ENCODE data around the gene PSMB11.

Gene PSMB11

DNA sequence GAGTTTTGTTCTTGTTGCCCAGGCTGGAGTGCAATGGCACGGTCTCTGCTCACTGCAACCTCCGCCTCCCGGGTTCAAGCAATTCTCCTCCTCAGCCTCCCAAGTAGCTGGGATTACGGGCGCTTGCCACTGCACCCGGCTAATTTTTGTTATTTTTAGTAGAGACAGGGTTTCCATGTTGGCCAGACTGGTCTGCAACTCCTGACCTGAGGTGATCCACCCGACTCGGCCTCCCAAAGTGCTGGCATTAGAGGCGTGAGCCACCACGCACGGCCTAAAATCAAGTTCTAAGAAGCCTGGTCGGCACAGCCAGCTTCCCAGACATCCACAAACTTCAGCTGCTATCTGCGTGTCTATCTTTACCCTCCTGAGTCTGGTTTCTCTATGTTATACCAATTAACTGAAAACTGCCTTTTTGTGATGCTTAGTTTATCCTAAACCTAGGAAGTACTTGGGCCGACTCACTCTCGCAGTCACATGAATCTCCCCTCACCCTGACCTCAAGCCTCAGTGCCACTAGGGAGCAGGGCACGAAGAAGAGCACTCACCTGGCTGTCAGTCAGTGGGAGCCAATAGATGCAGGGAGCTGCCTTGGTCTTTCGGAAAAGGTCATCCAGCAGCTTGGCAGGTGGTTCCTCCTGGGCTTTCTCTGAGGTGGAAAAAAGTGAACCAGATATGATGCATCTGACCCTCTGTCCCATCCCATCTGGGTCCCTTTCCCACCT lies 18.7 kb downstream of the PSMB11 start:
- no peak for DNase-seq

GRCh38 chr14:23062002-23062401 lies 20.0 kb downstream of the PSMB11 start:
- DNase-seq, result no peak

DNA sequence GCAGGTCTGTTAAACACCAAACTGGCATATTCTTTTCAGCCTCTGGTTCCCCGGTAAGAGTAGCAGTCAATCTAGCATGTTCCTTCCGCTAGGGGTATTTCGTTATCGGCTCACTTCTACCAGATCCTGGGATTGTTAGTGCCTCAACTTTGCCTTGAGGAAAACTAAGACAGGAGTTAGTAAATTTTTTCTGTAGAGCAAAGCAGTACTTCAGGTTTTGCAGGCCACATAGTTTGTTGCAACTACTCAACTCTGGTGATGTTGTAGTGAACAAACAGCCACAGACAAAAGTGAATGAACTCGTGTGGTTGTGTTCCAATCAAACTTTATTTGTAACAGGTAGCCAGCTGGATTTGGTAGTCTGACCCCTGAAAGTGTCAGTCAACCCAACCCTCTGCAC lies 21.6 kb downstream of the PSMB11 start:
- no peak for DNase-seq

DNA sequence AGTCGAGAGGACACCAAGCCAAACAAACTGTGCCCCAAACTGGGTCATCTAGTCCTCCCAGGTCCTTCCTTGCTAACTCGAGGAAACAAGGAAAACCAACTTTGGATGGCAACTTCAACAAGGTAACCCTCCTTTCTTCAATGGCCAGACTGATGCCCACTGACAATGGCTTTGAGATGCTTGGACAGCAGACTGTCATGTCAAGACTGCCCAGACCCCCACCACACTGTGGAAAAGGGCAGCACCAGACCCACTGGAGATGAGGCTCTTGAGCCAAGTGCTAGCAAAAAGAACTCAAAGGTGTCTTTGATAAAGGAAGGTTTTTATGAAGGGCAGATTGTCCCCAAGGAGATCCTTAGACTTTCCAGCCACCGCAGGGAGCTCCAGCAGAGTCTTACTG lies 24.4 kb downstream of the PSMB11 start:
- no peak for DNase-seq

DNA sequence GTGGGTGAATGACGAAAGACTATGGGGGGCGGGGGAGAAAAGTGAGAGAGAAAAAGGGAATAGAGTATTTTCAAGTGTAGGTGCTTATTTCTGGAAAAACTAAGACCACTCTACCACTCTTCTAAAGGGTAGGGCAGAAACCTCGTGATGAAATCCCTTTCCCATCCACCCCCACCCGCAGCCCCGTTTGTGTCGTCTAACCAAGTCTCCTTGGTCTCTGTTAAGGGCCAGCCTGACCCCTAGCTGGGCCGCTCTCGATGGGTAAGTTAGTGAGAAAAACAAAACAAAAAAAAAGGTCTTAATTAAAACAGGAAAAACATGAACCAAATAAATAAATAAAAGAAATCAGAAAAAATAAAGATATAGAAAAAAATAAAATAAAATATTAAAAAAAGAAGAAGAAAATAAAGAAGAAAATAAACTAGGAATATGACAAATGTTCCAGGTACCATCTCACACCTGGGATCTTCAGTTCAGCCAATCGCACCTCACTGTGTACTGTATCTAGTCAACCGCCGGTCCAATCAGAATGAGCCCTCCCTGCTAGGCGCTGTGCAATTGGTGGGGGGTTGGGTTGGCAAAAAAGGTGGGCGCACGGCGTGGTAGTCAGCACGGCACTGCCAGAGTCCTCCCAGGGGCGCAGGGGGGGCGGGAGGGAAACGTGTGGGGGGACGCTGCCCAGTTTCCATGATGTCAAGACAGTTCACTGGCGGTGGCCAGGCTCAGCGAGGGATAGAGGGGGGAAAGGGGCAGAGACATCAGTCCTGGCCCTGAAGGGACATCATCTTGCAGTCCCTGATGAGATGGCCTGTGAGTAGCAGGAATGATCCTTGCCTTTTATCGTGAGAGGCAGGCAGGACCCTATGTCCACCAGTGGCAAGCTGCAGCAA lies 25.1 kb downstream of the PSMB11 start:
- DNase-seq, result no peak

GRCh38 chr14:23067847-23068788 lies 26.1 kb downstream of the PSMB11 start:
- no peak for DNase-seq

DNA sequence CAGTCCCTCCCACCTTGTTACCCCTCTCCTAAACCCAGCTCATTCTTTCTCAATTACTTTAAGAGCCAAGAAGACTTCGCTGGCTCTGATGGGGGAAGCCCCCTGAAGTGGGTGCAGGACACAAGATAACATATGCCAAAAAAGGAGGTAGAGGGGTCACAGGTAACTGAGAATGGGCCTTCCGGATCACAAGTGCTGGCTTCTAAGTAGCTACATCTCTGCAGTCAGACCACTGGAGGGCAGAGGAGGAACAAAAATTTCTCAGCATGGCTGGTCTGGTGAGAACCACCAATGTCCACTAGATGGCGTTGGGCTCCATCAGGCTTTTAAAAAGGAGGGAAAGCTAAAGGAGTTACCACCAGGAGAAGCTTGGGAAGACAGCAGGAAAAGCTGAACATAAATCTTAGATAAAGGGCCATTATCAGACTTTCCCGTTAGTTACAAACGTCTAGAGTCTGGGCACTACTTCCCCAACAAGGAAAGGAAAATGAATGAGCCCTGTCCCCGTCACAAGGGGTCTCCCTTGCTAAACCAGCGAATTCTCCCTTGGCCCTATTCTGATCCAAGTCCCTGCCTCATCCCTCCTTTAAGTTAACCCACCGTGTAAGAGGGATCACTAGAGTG lies 26.9 kb downstream of the PSMB11 start:
- DNase-seq, result no peak

DNA sequence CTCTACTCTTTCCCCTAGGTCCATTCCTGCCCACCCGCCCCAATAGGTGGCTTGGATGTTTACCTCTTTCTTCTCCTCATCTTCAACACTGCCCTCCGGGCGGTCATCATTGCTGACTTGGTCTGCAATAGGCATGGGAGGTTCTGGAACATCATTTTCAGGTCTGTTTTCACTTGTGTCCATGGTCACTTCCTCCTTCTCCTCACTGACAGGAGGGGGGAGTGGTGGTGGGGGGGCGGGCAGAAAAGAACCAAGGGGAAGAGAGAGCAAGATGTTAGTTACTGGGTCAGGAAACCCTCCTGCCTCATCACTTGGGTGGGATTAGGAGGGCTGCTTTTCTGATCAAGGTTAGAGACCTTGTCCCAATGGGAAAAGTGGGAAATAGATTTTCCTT lies 27.4 kb downstream of the PSMB11 start:
- DNase-seq, result no peak

DNA sequence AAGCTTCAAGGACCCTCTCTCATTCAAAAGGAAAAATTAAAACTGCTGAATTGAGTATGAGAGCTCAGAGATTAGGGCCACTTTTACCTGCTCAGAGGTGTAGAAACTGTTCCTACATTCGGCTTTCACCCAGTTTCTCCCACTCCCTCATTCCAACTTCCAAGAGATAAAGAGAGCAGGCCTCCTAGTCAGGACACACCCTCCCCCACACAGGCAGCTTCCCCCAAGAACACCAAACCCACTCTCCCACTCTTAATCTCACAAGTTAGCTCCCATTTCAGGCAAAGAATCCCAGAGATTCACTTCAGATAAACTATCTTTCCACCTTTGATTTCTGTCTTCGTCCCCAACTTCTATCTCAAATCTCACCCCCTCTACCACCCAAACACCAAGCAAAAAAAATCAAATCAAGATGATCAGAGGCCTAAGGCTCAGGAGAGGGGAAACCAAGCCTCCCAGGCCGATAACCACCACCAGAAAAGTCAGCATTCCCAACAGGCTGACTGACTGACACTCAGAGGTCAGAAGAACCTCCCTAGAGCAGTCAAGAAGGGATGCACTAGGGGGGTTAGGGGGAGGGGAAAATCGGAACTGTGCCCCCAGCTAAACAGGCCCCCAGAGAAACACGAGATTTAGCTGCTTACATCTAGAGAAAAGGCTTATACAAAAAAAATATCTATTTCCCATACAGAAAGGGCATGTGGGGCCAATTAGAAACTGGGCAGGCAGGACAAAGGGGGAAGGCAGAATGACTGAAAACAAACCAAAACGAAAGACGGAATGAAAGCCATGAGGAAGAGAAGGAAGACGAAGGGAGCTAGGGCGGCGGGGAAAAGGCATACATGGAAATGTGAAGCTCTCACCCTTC lies 28.5 kb downstream of the PSMB11 start:
- no peak for DNase-seq

GRCh38 chr14:23071244-23071920 lies 29.4 kb downstream of the PSMB11 start:
- DNase-seq, result no peak

DNA sequence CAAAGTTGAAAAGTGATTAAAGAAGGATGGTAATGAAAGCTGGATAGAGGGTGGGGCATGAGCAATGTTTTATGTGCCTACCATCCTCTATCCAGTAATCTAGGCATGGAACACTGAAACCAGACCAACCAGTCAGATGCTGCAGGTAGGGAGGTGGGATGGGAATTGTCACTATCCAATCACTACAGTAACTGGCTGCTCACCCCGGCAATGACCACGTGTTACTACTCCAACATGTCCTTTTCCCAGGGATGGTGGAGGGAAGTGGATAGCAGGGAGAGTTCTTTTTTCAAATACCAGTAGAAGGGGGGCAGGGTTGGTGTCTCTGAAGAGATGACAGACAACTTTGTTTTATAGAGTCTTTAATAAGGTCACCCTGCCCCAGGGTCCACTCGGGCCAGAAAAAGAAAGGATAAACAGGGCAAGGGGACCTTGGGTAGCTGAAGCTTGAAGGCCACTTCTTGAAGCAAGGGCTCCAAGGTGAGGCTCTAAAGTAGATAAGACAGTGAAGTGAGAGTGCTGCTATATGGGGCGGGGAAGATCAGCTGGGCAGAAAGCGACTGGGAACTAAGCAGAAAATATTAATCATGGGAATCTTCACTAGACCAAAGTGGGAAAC lies 30.0 kb downstream of the PSMB11 start:
- DNase-seq, result no peak

GRCh38 chr14:23074906-23075305 lies 32.9 kb downstream of the PSMB11 start:
- DNase-seq, result no peak

GRCh38 chr14:23076785-23077408 lies 34.9 kb downstream of the PSMB11 start:
- DNase-seq, result no peak

- no peak for DNase-seq
Measured at GRCh38 chr14:23077962-23078361, 36.0 kb downstream of the PSMB11 start.

- no peak for DNase-seq
Measured at GRCh38 chr14:23078692-23079116, 36.7 kb downstream of the PSMB11 start.

- DNase-seq, result no peak
Measured at GRCh38 chr14:23079716-23080115, 37.7 kb downstream of the PSMB11 start.

- no peak for DNase-seq
Measured at GRCh38 chr14:23080474-23080873, 38.5 kb downstream of the PSMB11 start.

- no peak for DNase-seq
Measured at GRCh38 chr14:23085458-23085857, 43.4 kb downstream of the PSMB11 start.

DNA sequence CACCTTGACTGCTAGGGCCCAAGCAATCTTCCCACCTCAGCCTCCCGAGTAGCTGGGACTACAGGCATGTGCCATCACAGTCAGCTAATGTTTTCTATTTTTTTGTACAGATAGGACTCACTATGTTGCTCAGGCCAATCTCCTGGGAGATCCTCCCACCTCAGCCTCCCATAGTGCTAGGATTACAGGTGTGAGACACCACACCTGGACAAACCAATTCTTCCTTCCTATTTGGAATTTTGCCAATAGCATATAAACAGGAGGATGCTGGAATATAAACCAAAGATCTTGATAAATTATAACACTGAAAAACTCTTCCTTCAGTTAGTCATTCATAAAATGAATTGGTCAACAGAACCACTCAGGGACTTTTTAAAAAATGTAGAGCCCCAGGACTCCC lies 44.6 kb downstream of the PSMB11 start:
- no peak for DNase-seq
